Prostate gland (tissue), 2 donors: ENCODE results near the gene CASTOR2. TPM values are rescaled to one million over a fixed set of nuclear protein-coding genes. Genes with fewer than 3 reads are reported as not detected.
"Not testable (repeated sequence)": the region's sequence is repeated elsewhere in the genome, so short reads cannot be mapped to it uniquely, and the experiment has no call there.

Source experiments
- DNase-seq: peaks from one replicate; pipeline ENCODE4 v3.0.0-alpha.2; 2019; ENCODE audit warnings: low spot score
- H3K27ac ChIP-seq, 2 donors: fragments of 200-600 bp; sonication (generic); 2 replicates each; pipeline ENCODE4 v1.5.1; 2017 to 2019
- H3K27me3 ChIP-seq: fragments of 200-600 bp; sonication (generic); replicated peaks from 2 replicates; pipeline ENCODE4 v1.5.1; 2019; ENCODE audit not compliant: insufficient read depth
- H3K36me3 ChIP-seq, 2 donors: fragments of 200-600 bp; sonication (generic); 1 replicate in 1 of 2; 2 replicates in 1 of 2; pipeline versions ENCODE4 v1.5.1 to v1.8.1; 2017 to 2019
- H3K4me1 ChIP-seq: fragments of 200-600 bp; sonication (generic); replicated peaks from 2 replicates; pipeline ENCODE4 v1.5.1; 2019
- H3K4me3 ChIP-seq, 2 donors: fragments of 200-600 bp; sonication (generic); 2 replicates each; pipeline ENCODE4 v1.5.1; 2017 to 2019
- H3K9me3 ChIP-seq: fragments of 200-600 bp; sonication (generic); 2 replicates; pipeline ENCODE4 v1.5.1; 2017
- WGBS: methylation state at CpG from one replicate; pipeline ENCODE4 v1.1.5; 2018; 5-methylcytosine and 5-hydroxymethylcytosine counted together
- intact Hi-C: fragments of 100-400 bp; cut with DNase I; formaldehyde crosslinking; loops from one replicate; pipeline ENCODE4 v1.14.2; 2022
- total RNA-seq, 2 donors: library from RNA; depleted of rRNA; stranded (reverse); fragments of >200 nt; gene quantifications; one replicate each; pipeline ENCODE4 v1.1.0, GENCODE V29; 2016

CASTOR2 gene
- total RNA-seq, result 10 to 100 TPM; 19.9 to 45.9 TPM

GRCh38 chr7:74964511-74965119 is at the start of gene CASTOR2:
CASTOR2 (plus strand) TSS chr7:74964705; CDS start chr7:74964986, 281 bp downstream.
- H3K9me3 ChIP-seq, H3K27me3 ChIP-seq, H3K36me3 ChIP-seq, H3K4me1 ChIP-seq, H3K27ac ChIP-seq, intact Hi-C loops: not testable (repeated sequence)
- peak within 1 kb of the TSS in 1 of 2 donors; percentile 10 for H3K4me3 ChIP-seq
- peak; percentile 57 for DNase-seq
- 0% methylated on average over 15 of the region's 84 CpGs for WGBS

DNA sequence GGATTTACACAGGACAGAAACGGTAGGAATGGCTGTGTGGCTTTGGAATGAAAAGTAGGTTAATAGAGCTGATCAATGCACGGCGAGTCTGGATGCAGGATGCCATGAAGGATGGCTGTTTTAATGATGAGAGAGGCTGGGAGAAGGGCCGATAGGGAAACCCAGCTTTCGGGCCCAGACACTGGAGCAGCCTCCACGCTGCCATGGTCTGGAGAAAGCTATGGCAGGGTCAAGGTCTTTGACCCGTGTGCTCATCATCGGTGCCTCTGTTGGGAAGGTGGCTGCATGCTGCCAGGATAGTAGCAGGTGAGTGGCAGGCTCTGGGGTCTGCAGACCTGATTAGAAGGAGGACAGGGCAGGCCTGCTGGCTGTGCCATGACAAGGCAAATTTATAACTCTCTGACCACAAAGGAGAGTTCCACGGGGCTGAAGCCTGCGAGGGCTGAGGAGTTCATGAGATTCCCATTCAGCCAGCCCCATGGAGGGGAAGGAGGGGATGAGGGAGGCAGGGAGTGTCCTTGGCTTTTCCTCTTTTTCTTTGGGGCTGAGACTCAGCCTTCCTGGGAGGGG is 42.1 kb upstream of the CASTOR2 start:
- H3K9me3 ChIP-seq, H3K27ac ChIP-seq, H3K4me3 ChIP-seq, H3K36me3 ChIP-seq, intact Hi-C loops, H3K4me1 ChIP-seq, H3K27me3 ChIP-seq, DNase-seq: not testable (repeated sequence)
- 69% methylated on average over 8 of the region's 10 CpGs for WGBS

DNA sequence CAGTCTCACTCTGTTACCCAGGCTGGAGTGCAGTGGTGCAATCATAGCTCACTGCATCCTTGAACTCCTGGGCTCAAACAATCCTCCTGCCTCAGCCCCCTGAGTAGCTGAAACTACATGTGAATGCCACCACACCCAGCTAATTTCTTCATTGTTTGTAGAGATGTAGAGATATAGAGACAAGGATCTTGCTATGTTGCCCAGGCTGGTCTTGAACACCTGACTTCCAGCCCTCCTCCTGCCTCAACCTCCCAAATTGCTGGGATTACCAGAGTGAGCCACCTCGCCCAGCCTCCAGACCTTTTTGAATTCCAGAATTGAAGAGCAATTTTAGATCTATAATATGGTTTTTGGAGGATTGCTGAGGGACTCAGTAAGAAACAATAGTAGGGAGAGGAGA is 40.9 kb upstream of the CASTOR2 start:
- H3K27ac ChIP-seq, DNase-seq, H3K9me3 ChIP-seq, H3K4me3 ChIP-seq, intact Hi-C loops, H3K27me3 ChIP-seq, H3K36me3 ChIP-seq, H3K4me1 ChIP-seq: not testable (repeated sequence)
- WGBS, result 94% methylated on average over 1 of the region's 1 CpG

GRCh38 chr7:74926968-74927367 is 37.5 kb upstream of the CASTOR2 start:
- intact Hi-C loops, DNase-seq, H3K4me1 ChIP-seq, H3K27me3 ChIP-seq, H3K27ac ChIP-seq, H3K9me3 ChIP-seq, H3K36me3 ChIP-seq, H3K4me3 ChIP-seq: not testable (repeated sequence)
- WGBS, result no CpG with 5 or more reads among the region's 1 CpG

DNA sequence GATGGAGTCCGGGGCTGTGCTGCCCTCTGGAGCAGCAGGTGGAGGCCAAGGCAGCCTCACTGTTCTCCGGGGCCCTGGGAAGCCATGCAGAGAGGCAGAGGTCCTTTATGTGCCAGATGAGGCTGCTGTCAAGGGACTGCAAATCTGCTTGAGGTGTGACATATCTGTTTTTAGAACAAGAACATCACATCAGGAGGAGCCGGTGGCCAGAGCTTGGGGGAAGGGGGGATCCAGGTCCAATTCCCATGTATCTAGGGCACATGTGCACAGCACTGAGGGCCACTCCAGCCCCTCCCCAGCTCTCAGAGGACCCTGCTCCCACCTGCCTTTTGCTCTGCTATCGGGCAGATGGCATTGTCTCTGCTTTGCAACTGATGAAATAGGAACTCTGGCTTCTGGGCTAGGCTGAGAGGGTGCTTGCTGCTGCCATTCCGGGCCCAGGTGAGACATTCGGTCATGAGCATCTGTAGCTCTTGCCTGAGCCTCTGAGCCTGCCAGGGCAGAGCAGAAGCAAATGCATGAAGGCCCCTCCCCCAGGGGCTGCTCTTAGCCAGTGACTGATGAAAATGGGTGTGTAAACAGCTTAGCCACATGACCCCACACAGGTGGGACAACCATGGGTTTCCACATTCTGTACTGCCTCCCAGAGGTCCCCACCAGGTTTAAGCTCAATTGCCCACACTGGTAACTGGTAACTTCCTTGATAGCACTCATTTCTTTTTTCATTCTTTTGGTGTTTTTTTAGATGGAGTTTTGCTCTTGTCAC is 32.8 kb upstream of the CASTOR2 start:
- no CpG with 5 or more reads among the region's 6 CpGs for whole genome bisulfite sequencing

DNA sequence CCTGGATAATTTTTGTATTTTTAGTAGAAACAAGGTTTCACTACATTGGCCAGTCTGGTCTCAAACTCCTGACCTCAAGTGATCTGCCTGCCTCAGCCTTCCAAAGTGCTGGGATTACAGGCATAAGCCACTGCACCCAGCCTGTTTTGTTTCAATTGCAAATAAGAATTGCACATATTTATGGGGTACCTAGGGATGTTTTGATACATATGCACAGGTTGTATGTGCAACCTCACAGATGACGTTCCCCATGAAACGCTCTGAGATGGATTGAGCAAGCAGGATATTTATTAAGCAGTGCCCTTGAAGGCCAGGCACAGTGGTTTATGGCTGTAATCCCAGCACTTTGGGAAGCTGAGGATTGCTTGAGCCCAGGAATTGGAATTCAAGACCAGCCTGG is 25.1 kb upstream of the CASTOR2 start:
- H3K36me3 ChIP-seq, H3K27me3 ChIP-seq, DNase-seq, H3K4me1 ChIP-seq, H3K27ac ChIP-seq, intact Hi-C loops, H3K4me3 ChIP-seq, H3K9me3 ChIP-seq: not testable (repeated sequence)
- WGBS, result no CpG with 5 or more reads among the region's 2 CpGs

More for the DNA sequence above, 32.8 kb upstream of the CASTOR2 start:
- H3K36me3 ChIP-seq, intact Hi-C loops, H3K4me3 ChIP-seq, DNase-seq, H3K4me1 ChIP-seq, H3K27ac ChIP-seq, H3K9me3 ChIP-seq, H3K27me3 ChIP-seq: not testable (repeated sequence)

DNA sequence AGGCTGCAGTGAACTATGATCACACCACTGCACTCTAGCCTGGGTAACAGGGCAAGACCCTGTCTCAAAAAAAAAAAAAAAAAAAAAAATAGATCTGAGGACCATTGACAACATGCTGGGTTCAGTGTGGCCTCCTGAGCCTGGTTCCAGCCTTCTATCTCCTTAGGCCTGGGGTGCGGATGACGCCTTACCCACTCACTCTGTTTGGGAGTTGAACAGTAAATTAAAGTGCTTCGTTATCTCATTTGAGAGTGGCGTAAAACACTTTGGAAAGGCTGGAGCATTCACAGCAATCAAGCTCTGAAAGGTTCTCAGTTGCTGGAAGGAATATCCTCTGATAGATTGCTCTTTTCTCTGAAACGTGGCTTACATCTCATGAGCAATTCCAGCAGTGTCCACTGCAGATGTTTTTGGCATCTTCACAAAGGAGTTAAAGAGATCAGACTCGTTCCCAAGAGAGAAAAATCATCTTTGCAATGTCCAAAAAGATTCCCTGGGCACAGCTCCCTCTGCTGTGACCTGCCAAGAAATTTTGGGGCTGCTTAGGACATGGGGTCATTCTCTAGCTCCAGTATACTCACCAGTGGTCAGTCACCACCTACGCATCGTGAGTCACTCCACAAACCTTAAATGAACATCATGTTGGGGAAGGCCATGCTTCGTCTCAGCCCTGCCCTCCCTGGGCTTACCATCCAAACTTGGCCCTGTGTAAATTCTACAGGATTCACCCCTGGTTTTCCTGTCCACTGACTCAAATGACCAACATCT is 23.0 kb upstream of the CASTOR2 start:
- H3K9me3 ChIP-seq, H3K4me1 ChIP-seq, H3K27me3 ChIP-seq, intact Hi-C loops, H3K4me3 ChIP-seq, H3K36me3 ChIP-seq, H3K27ac ChIP-seq, DNase-seq: not testable (repeated sequence)
- WGBS, result 100% methylated on average over 3 of the region's 9 CpGs

DNA sequence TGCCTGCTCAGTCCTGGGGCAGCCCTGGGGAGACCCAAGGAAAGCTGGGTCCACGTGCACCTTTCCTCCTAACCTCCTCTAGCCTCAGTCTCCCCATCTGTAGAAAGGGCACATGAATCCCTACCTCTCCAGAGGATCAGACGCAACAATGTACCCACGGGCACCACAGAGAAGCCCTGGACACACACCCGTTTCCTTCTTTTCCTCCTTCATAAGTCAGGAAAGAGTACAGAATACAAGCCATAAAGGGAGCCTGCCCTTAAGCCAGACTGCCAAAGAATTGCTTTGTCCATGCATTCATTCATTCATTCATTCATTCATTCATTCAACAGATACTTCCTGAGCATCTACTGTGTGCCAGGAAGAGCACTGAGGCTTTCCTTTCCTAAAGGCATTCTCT is 20.6 kb upstream of the CASTOR2 start:
- H3K27ac ChIP-seq, H3K4me3 ChIP-seq, H3K27me3 ChIP-seq, H3K36me3 ChIP-seq, DNase-seq, intact Hi-C loops, H3K4me1 ChIP-seq, H3K9me3 ChIP-seq: not testable (repeated sequence)
- 89% methylated on average over 4 of the region's 4 CpGs for WGBS

- H3K4me1 ChIP-seq, H3K9me3 ChIP-seq, H3K27me3 ChIP-seq, H3K27ac ChIP-seq, DNase-seq, intact Hi-C loops, H3K4me3 ChIP-seq, H3K36me3 ChIP-seq: not testable (repeated sequence)
- WGBS, result no CpG with 5 or more reads among the region's 3 CpGs
Observed at GRCh38 chr7:74947741-74948140, 16.8 kb upstream of the CASTOR2 start.

DNA sequence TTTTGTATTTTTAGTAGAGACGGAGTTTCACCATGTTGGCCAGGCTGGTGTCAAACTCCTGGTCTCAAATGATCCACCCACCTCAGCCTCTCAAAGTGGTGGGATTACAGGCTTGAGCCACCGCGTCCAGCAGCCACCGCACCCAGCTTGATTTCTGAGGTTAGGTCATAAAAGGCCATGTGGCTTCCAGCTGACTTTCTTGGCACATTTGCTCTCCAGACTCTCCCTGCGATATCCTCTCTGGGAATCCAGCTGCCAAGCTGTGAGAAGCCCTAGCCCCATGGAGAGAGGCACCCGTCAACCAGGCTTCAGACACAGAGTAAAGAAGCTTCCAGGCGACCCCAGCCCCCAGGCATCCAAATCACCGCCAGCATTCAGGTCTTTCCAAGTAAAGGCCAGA is 10.7 kb upstream of the CASTOR2 start:
- H3K4me3 ChIP-seq, intact Hi-C loops, H3K9me3 ChIP-seq, H3K27ac ChIP-seq, H3K27me3 ChIP-seq, H3K4me1 ChIP-seq, DNase-seq, H3K36me3 ChIP-seq: not testable (repeated sequence)
- no CpG with 5 or more reads among the region's 8 CpGs for WGBS

DNA sequence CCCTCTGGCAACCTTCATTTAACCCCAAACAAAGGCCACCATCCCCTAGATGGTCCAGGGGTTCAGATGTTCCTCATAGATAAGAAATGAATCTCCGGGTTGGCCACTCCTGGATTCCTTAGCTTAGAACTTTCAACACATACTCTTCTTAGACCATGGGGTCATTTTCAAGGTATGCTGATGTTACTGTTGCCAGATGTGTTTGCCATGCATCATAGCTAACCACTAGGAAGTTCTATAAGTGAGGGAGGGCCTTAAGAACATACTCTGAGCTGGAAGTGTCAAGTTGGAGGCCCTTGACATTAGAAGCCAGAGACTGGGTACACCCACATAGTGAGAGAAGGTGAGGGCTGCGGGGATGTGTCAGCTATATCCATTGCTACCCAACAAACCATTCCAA is 6.2 kb upstream of the CASTOR2 start:
- H3K9me3 ChIP-seq, intact Hi-C loops, H3K4me3 ChIP-seq, H3K27ac ChIP-seq, H3K27me3 ChIP-seq, DNase-seq, H3K4me1 ChIP-seq, H3K36me3 ChIP-seq: not testable (repeated sequence)
- WGBS, result no CpG with 5 or more reads among the region's 2 CpGs
